ENCODE data around the gene ATP8B3. TPM values are rescaled to one million over a fixed set of nuclear protein-coding genes. Genes with fewer than 3 reads are reported as not detected.

ATP8B3 gene
- total and polyA plus RNA-seq, 2 donors, result 1.3 to 3.6 TPM

DNA sequence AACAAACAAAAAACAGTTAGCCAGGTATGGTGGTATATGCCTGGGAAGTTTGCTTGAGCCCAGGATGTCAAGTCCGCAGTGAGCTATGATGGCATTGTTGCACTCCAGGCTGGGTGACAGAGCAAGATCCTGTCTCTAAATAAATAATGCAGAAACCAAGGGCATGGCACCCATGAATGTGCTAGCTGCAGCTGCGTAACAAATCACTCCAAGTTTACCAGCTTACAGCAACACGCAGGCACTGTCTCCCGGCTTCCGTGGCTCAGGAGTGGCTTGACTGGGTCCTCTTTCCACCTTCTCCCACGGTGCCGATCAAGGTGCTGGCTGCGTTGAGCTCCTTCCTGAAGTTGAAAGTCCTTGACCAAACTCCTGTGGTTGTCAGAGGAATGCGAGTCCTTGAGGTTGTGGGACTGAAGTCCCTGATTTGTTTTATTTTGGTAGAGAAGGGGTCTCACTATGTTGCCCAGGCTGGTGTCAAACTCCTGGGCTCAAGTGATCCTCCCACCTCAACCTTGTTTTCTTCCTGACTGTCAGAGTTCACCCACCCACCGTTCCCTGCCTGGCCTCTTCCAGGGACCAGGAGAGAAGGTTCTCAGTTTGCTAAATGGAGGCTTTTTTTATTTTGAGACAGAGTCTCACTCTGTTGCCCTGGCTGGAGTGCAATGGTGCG, 72.0 kb downstream of the ATP8B3 start:
- Histone ChIP-seq H3K36me3 (ENCODE audit: control insufficient read depth in 2 of 2, insufficient read depth in 2 of 2, low read length in 1 of 2) (no peaks in the 10 kb centered on the region), H3K4me3 (ENCODE audit: low read length in 2 of 2) (no peak overlapping the region), H3K4me1 (ENCODE audit: control insufficient read depth in 2 of 2, insufficient read depth in 2 of 2, low read length in 2 of 2) (no peaks in the 10 kb centered on the region), H3K9me3 (ENCODE audit: control insufficient read depth in 2 of 2, insufficient read depth in 1 of 2, low read length in 1 of 2) (no peaks in the 10 kb centered on the region), H3K27me3 (ENCODE audit: control insufficient read depth in 2 of 2, insufficient read depth in 1 of 2, low read length in 1 of 2) (peaks cover 18 to 77% of the 10 kb centered on the region in 2 donors), H3K27ac (ENCODE audit: low read depth in 1 of 2, low read length in 1 of 2) (no peak overlapping the region)
- 94% methylated on average over 11 of the region's 11 CpGs for WGBS
- DNase-seq (ENCODE audit: low read depth in 6 of 9, low spot score in 9 of 9), result no peak

- Histone ChIP-seq H3K27me3 (ENCODE audit: control insufficient read depth in 2 of 2, insufficient read depth in 1 of 2, low read length in 1 of 2) (peaks cover 14 to 77% of the 10 kb centered on the region in 2 donors), H3K27ac (ENCODE audit: low read depth in 1 of 2, low read length in 1 of 2) (no peak overlapping the region), H3K4me1 (ENCODE audit: control insufficient read depth in 2 of 2, insufficient read depth in 2 of 2, low read length in 2 of 2) (no peaks in the 10 kb centered on the region), H3K36me3 (ENCODE audit: control insufficient read depth in 2 of 2, insufficient read depth in 2 of 2, low read length in 1 of 2) (no peaks in the 10 kb centered on the region), H3K4me3 (ENCODE audit: low read length in 2 of 2) (no peak overlapping the region), H3K9me3 (ENCODE audit: control insufficient read depth in 2 of 2, insufficient read depth in 1 of 2, low read length in 1 of 2) (no peaks in the 10 kb centered on the region)
- DNase-seq (ENCODE audit: low read depth in 6 of 9, low spot score in 9 of 9), result no peak
- WGBS, result 48% methylated on average over 22 of the region's 22 CpGs
These were observed 75.1 kb downstream of the ATP8B3 start for GRCh38 chr19:1736927-1737326.

DNA sequence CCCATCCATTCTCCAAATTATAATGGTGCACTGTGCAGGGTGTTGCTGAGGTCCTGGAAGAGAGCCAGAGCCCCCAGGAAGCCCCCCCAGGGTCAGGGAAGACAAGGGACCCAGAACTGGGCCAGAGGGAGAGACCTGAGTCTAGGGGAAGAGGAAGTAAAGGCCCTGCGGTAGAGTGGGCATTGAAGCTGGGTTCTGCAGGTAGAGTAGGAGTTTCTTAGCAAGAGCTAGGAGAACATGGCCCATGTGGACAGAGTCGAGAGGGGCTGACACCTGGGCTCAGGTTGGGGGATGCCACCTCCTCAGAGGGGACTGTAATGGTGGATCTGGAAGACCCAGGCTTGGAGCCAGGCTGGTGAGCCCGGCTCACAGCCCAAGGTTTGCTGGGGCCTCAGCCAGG, 75.8 kb downstream of the ATP8B3 start:
- H3K36me3 ChIP-seq (ENCODE audit: control insufficient read depth in 2 of 2, insufficient read depth in 2 of 2, low read length in 1 of 2), result no peaks in the 10 kb centered on the region
- H3K4me1 ChIP-seq (ENCODE audit: control insufficient read depth in 2 of 2, insufficient read depth in 2 of 2, low read length in 2 of 2), result no peaks in the 10 kb centered on the region
- H3K27ac ChIP-seq (ENCODE audit: low read depth in 1 of 2, low read length in 1 of 2), result no peak overlapping the region
- 80% methylated on average over 3 of the region's 3 CpGs for WGBS
- DNase-seq (ENCODE audit: low read depth in 6 of 9, low spot score in 9 of 9), result no peak
- H3K4me3 ChIP-seq (ENCODE audit: low read length in 2 of 2), result no peak overlapping the region
- H3K27me3 ChIP-seq (ENCODE audit: control insufficient read depth in 2 of 2, insufficient read depth in 1 of 2, low read length in 1 of 2), result peaks cover 14 to 78% of the 10 kb centered on the region in 2 donors
- H3K9me3 ChIP-seq (ENCODE audit: control insufficient read depth in 2 of 2, insufficient read depth in 1 of 2, low read length in 1 of 2), result no peaks in the 10 kb centered on the region

GRCh38 chr19:1734321-1734966, 77.6 kb downstream of the ATP8B3 start:
- Histone ChIP-seq H3K4me1 (ENCODE audit: control insufficient read depth in 2 of 2, insufficient read depth in 2 of 2, low read length in 2 of 2) (no peaks in the 10 kb centered on the region), H3K27me3 (ENCODE audit: control insufficient read depth in 2 of 2, insufficient read depth in 1 of 2, low read length in 1 of 2) (peaks cover 14 to 80% of the 10 kb centered on the region in 2 donors), H3K9me3 (ENCODE audit: control insufficient read depth in 2 of 2, insufficient read depth in 1 of 2, low read length in 1 of 2) (peaks cover 0 to 3% of the 10 kb centered on the region in 2 donors), H3K27ac (ENCODE audit: low read depth in 1 of 2, low read length in 1 of 2) (no peak overlapping the region), H3K4me3 (ENCODE audit: low read length in 2 of 2) (no peak overlapping the region), H3K36me3 (ENCODE audit: control insufficient read depth in 2 of 2, insufficient read depth in 2 of 2, low read length in 1 of 2) (no peaks in the 10 kb centered on the region)
- no peak for DNase-seq (ENCODE audit: low read depth in 6 of 9, low spot score in 9 of 9)
- WGBS, result 30% methylated on average over 28 of the region's 28 CpGs

Other genes with a start within 250 kb of the ATP8B3 start
- gene MEX3D, start 244.0 kb downstream of the ATP8B3 start, total RNA-seq, result 13.0 TPM
- 5.4 TPM for gene MEX3D, start 244.0 kb downstream of the ATP8B3 start, polyA plus RNA-seq
- gene MBD3, start 219.4 kb downstream of the ATP8B3 start, total RNA-seq, result 64.8 TPM
- gene MBD3, start 219.4 kb downstream of the ATP8B3 start, polyA plus RNA-seq, result 99.9 TPM
- gene UQCR11, start 206.8 kb downstream of the ATP8B3 start, total RNA-seq, result 167 TPM
- 108 TPM for gene UQCR11, start 206.8 kb downstream of the ATP8B3 start, polyA plus RNA-seq
- 76.0 TPM for gene TCF3, start 159.7 kb downstream of the ATP8B3 start, total RNA-seq
- 81.2 TPM for gene TCF3, start 159.7 kb downstream of the ATP8B3 start, polyA plus RNA-seq
- gene ONECUT3, start 58.8 kb downstream of the ATP8B3 start, total RNA-seq, result under 0.01 TPM
- gene ONECUT3, start 58.8 kb downstream of the ATP8B3 start, polyA plus RNA-seq, result 0.02 TPM
- 3.8 TPM for gene REXO1, start 36.2 kb upstream of the ATP8B3 start, total RNA-seq
- gene REXO1, start 36.2 kb upstream of the ATP8B3 start, polyA plus RNA-seq, result 28.7 TPM
- 3.2 TPM for gene KLF16, start 51.3 kb upstream of the ATP8B3 start, total RNA-seq
- 8.4 TPM for gene KLF16, start 51.3 kb upstream of the ATP8B3 start, polyA plus RNA-seq
- gene ABHD17A, start 73.2 kb upstream of the ATP8B3 start, total RNA-seq, result 97.4 TPM
- gene ABHD17A, start 73.2 kb upstream of the ATP8B3 start, polyA plus RNA-seq, result 90.4 TPM
- gene ADAT3, start 93.1 kb upstream of the ATP8B3 start, total RNA-seq, result 2.0 TPM
- gene ADAT3, start 93.1 kb upstream of the ATP8B3 start, polyA plus RNA-seq, result 4.5 TPM
- 9.2 TPM for gene SCAMP4, start 93.1 kb upstream of the ATP8B3 start, total RNA-seq
- 21.9 TPM for gene SCAMP4, start 93.1 kb upstream of the ATP8B3 start, polyA plus RNA-seq
- 52.0 TPM for gene CSNK1G2, start 128.9 kb upstream of the ATP8B3 start, total RNA-seq
- 80.9 TPM for gene CSNK1G2, start 128.9 kb upstream of the ATP8B3 start, polyA plus RNA-seq
- gene BTBD2, start 203.4 kb upstream of the ATP8B3 start, total RNA-seq, result 18.0 TPM
- 36.9 TPM for gene BTBD2, start 203.4 kb upstream of the ATP8B3 start, polyA plus RNA-seq
- gene MKNK2, start 239.0 kb upstream of the ATP8B3 start, total RNA-seq, result 59.4 TPM
- gene MKNK2, start 239.0 kb upstream of the ATP8B3 start, polyA plus RNA-seq, result 97.9 TPM